ENCODE data around the gene ERBB4.

Gene ERBB4

GRCh38 chr2:212532087-212532486 lies 6.5 kb downstream of the ERBB4 start:
- no peaks in the 10 kb centered on the region for H3K4me1 ChIP-seq (ENCODE audit: control insufficient read depth, low read length)
- H3F3A ChIP-seq (ENCODE audit: control insufficient read depth, insufficient read depth): no peaks in the 10 kb centered on the region
- H3K9me2 ChIP-seq (replicated peaks; ENCODE audit: control insufficient read depth, low read length): no peaks in the 10 kb centered on the region
- H3K27ac ChIP-seq (ENCODE audit: low read depth, low read length): no peak overlapping the region
- H3K4me2 ChIP-seq (ENCODE audit: low read length): no peak overlapping the region
- no peaks in the 10 kb centered on the region for H3K36me3 ChIP-seq (ENCODE audit: control insufficient read depth, low read length)
- no peak overlapping the region for H3K4me3 ChIP-seq (ENCODE audit: low read length)
- TF ChIP-seq CTCF (IDR thresholded peaks at IDR 0.05; ENCODE audit: low read depth, low read length, poor library complexity, severe bottlenecking): no peak
- TF ChIP-seq EZH2phosphoT487 (IDR thresholded peaks at IDR 0.05; ENCODE audit: borderline replicate concordance, low read length): no peak
- H3K79me2 ChIP-seq (ENCODE audit: control insufficient read depth, low read length): no peaks in the 10 kb centered on the region
- no peaks in the 10 kb centered on the region for H3K9me3 ChIP-seq (ENCODE audit: control insufficient read depth, insufficient read depth, low read length)
- H3K27me3 ChIP-seq (ENCODE audit: control insufficient read depth, low read length): peaks cover 9% of the 10 kb centered on the region; the same call in 1 of the 2 replicates
- no peaks in the 10 kb centered on the region for H4K20me1 ChIP-seq (ENCODE audit: control insufficient read depth, insufficient read depth, low read depth, low read length)

- Histone ChIP-seq H3K36me3 (ENCODE audit: control insufficient read depth, low read length) (no peaks in the 10 kb centered on the region), H3K4me2 (ENCODE audit: low read length) (no peak overlapping the region), H3K9me3 (ENCODE audit: control insufficient read depth, insufficient read depth, low read length) (no peaks in the 10 kb centered on the region), H3K4me3 (ENCODE audit: low read length) (no peak overlapping the region), H4K20me1 (ENCODE audit: control insufficient read depth, insufficient read depth, low read depth, low read length) (no peaks in the 10 kb centered on the region), H3K9me2 (replicated peaks; ENCODE audit: control insufficient read depth, low read length) (no peaks in the 10 kb centered on the region), H3K79me2 (ENCODE audit: control insufficient read depth, low read length) (no peaks in the 10 kb centered on the region), H3K27me3 (ENCODE audit: control insufficient read depth, low read length) (peaks cover 9% of the 10 kb centered on the region; the same call in 1 of the 2 replicates), H3K4me1 (ENCODE audit: control insufficient read depth, low read length) (no peaks in the 10 kb centered on the region), H3F3A (ENCODE audit: control insufficient read depth, insufficient read depth) (no peaks in the 10 kb centered on the region), H3K27ac (ENCODE audit: low read depth, low read length) (no peak overlapping the region)
- TF ChIP-seq EZH2phosphoT487 (IDR thresholded peaks at IDR 0.05; ENCODE audit: borderline replicate concordance, low read length) (no peak), CTCF (IDR thresholded peaks at IDR 0.05; ENCODE audit: low read depth, low read length, poor library complexity, severe bottlenecking) (no peak)
These were observed 7.1 kb downstream of the ERBB4 start for GRCh38 chr2:212531499-212531898.

DNA sequence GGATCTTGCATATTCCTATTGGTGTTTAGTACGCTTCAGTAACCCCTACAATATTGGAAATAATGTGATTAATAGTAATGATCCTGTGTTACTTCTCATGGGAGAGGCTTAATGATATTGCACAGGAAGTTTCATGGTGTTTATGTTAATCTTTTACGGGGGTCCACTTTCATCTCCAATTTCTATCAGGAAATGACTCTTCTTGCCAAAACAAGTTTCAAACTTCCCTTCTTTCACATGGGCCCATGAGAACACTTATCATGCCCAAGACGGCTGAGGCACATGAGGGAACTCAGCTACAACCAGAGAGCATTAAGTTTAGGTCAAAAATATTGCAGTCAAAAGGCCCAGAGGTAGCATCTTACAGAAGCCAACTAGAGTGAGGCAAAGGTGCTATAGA lies 7.6 kb downstream of the ERBB4 start:
- Histone ChIP-seq H3K4me3 (ENCODE audit: low read length) (no peak overlapping the region), H3K9me2 (replicated peaks; ENCODE audit: control insufficient read depth, low read length) (no peaks in the 10 kb centered on the region), H3F3A (ENCODE audit: control insufficient read depth, insufficient read depth) (no peaks in the 10 kb centered on the region), H3K27ac (ENCODE audit: low read depth, low read length) (no peak overlapping the region), H4K20me1 (ENCODE audit: control insufficient read depth, insufficient read depth, low read depth, low read length) (no peaks in the 10 kb centered on the region), H3K9me3 (ENCODE audit: control insufficient read depth, insufficient read depth, low read length) (no peaks in the 10 kb centered on the region), H3K4me2 (ENCODE audit: low read length) (no peak overlapping the region), H3K4me1 (ENCODE audit: control insufficient read depth, low read length) (no peaks in the 10 kb centered on the region), H3K36me3 (ENCODE audit: control insufficient read depth, low read length) (no peaks in the 10 kb centered on the region), H3K79me2 (ENCODE audit: control insufficient read depth, low read length) (no peaks in the 10 kb centered on the region), H3K27me3 (ENCODE audit: control insufficient read depth, low read length) (peaks cover 8% of the 10 kb centered on the region; the same call in 1 of the 2 replicates)
- TF ChIP-seq EZH2phosphoT487 (IDR thresholded peaks at IDR 0.05; ENCODE audit: borderline replicate concordance, low read length) (no peak), CTCF (IDR thresholded peaks at IDR 0.05; ENCODE audit: low read depth, low read length, poor library complexity, severe bottlenecking) (no peak)

Data from DOHH2 (cell line).